GM23338 (cell line): ENCODE data around the gene PTPRF. TPM values are rescaled to one million over a fixed set of nuclear protein-coding genes. Genes with fewer than 3 reads are reported as not detected.

Experiments used
- ATAC-seq: fragments of 200-7000 bp; cut with Tn5 transposase; 3 replicates; pipeline ENCODE4 v1.9.1; 2020
- DNase-seq: peaks from one replicate; pipeline ENCODE4 v3.0.0-alpha.2; 2015; ENCODE audit warnings: low spot score
- H2AFZ ChIP-seq: fragments of 200-600 bp; sonication (generic); 2 replicates; pipeline ENCODE4 v1.8.0; 2016; ENCODE audit warnings: antibody characterized with exemption, mild to moderate bottlenecking, moderate library complexity
- H3F3A ChIP-seq: fragments of 200-600 bp; sonication (generic); replicated peaks from 2 replicates; pipeline ENCODE4 v1.8.0; 2017; ENCODE audit warnings: antibody characterized with exemption, mixed run types, low read depth
- H3K27ac ChIP-seq: fragments of 200-600 bp; sonication (generic); 2 replicates; pipeline ENCODE4 v1.6.1; 2016; ENCODE audit warnings: low read depth
- H3K27me3 ChIP-seq: fragments of 200-600 bp; sonication (generic); 2 replicates; pipeline ENCODE4 v1.8.0; 2016; ENCODE audit warnings: mild to moderate bottlenecking, mixed run types, moderate library complexity; ENCODE audit not compliant: insufficient read depth
- H3K36me3 ChIP-seq: fragments of 200-600 bp; sonication (generic); 2 replicates; pipeline ENCODE4 v1.8.0; 2016; ENCODE audit warnings: mild to moderate bottlenecking; ENCODE audit not compliant: insufficient read depth
- H3K4me1 ChIP-seq: fragments of 200-600 bp; sonication (generic); 2 replicates; pipeline ENCODE4 v1.8.0; 2016; ENCODE audit warnings: mild to moderate bottlenecking, moderate library complexity; ENCODE audit not compliant: insufficient read depth
- H3K4me2 ChIP-seq: fragments of 200-600 bp; sonication (generic); 2 replicates; pipeline ENCODE4 v1.7.1; 2017; ENCODE audit warnings: mixed run types
- H3K4me3 ChIP-seq: fragments of 200-600 bp; sonication (generic); 2 replicates; pipeline ENCODE4 v1.6.1; 2016; ENCODE audit warnings: mixed run types
- H3K79me2 ChIP-seq: fragments of 200-600 bp; sonication (generic); replicated peaks from 2 replicates; pipeline ENCODE4 v1.8.0; 2017; ENCODE audit warnings: mild to moderate bottlenecking; ENCODE audit not compliant: insufficient read depth
- H3K9me2 ChIP-seq: fragments of 200-600 bp; sonication (generic); 2 replicates; pipeline ENCODE4 v1.8.0; 2017; ENCODE audit not compliant: insufficient read depth
- H4K20me1 ChIP-seq: fragments of 200-600 bp; sonication (generic); replicated peaks from 2 replicates; pipeline ENCODE4 v1.8.0; 2017; ENCODE audit warnings: mild to moderate bottlenecking; ENCODE audit not compliant: insufficient read depth
- H3K27ac Mint-ChIP-seq: 2 replicates; pipeline ENCODE4 v1.8.0; 2020; ENCODE audit warnings: inconsistent platforms, mild to moderate bottlenecking, moderate library complexity, mixed read lengths
- H3K27me3 Mint-ChIP-seq: 3 replicates; pipeline ENCODE4 v1.8.0; 2022; ENCODE audit warnings: low read depth, mild to moderate bottlenecking, moderate library complexity, mixed read lengths, inconsistent platforms; ENCODE audit not compliant: insufficient read depth, poor library complexity
- H3K36me3 Mint-ChIP-seq: 3 replicates; pipeline ENCODE4 v1.8.0; 2021; ENCODE audit warnings: low read depth, mild to moderate bottlenecking, inconsistent platforms, moderate library complexity, mixed read lengths
- H3K4me1 Mint-ChIP-seq: 3 replicates; pipeline ENCODE4 v1.8.0; 2020; ENCODE audit warnings: mild to moderate bottlenecking, inconsistent platforms, mixed read lengths
- H3K4me3 Mint-ChIP-seq: 3 replicates; pipeline ENCODE4 v1.8.0; 2021; ENCODE audit warnings: moderate library complexity, mild to moderate bottlenecking, inconsistent platforms, mixed read lengths
- H3K9me3 Mint-ChIP-seq: 3 replicates; pipeline ENCODE4 v1.8.0; 2020; ENCODE audit warnings: moderate library complexity, mild to moderate bottlenecking, inconsistent platforms, mixed read lengths
- CREB1 ChIP-seq: fragments of 250-450 bp; sonication (Bioruptor Pico); IDR thresholded peaks from 2 replicates; pipeline ENCODE4 v1.5.0; 2020; ENCODE audit warnings: low read depth, mild to moderate bottlenecking, moderate library complexity
- ETS1 ChIP-seq: IDR thresholded peaks from 2 replicates; pipeline ENCODE4 v1.6.1; 2016; ENCODE audit warnings: antibody characterized with exemption
- EZH2 ChIP-seq: fragments of 200-600 bp; sonication (generic); IDR thresholded peaks from one replicate; pipeline ENCODE4 v1.8.0; 2017; ENCODE audit warnings: antibody characterized with exemption, mild to moderate bottlenecking, low read depth; ENCODE audit not compliant: unreplicated experiment
- EZH2phosphoT487 ChIP-seq: fragments of 200-600 bp; sonication (generic); IDR thresholded peaks from one replicate; pipeline ENCODE4 v1.8.1; 2018; ENCODE audit warnings: antibody characterized with exemption; ENCODE audit not compliant: unreplicated experiment
- JUNB ChIP-seq: IDR thresholded peaks from one replicate; pipeline ENCODE4 v1.6.1; 2016; ENCODE audit warnings: antibody characterized with exemption; ENCODE audit not compliant: unreplicated experiment
- NANOG ChIP-seq: IDR thresholded peaks from 2 replicates; pipeline ENCODE4 v1.6.1; 2016; ENCODE audit warnings: antibody characterized with exemption, borderline replicate concordance
- POLR2AphosphoS5 ChIP-seq: IDR thresholded peaks from 2 replicates; pipeline ENCODE4 v1.6.1; 2016; ENCODE audit warnings: antibody characterized with exemption, low read depth
- STAT1 ChIP-seq: IDR thresholded peaks from one replicate; pipeline ENCODE4 v1.6.1; 2016; ENCODE audit warnings: antibody characterized with exemption; ENCODE audit not compliant: unreplicated experiment
- ZNF114 ChIP-seq: fragments of 250-450 bp; sonication (Bioruptor Pico); IDR thresholded peaks from 2 replicates; pipeline ENCODE4 v1.5.0; 2020; ENCODE audit warnings: mild to moderate bottlenecking, moderate library complexity
- ZNF331 ChIP-seq: fragments of 250-450 bp; sonication (Bioruptor Pico); IDR thresholded peaks from 2 replicates; pipeline ENCODE4 v1.5.0; 2020; ENCODE audit warnings: low read depth, mild to moderate bottlenecking, moderate library complexity
- ZNF462 ChIP-seq: fragments of 250-450 bp; sonication (Bioruptor Pico); IDR thresholded peaks from 2 replicates; pipeline ENCODE4 v1.5.0; 2020; ENCODE audit warnings: mild to moderate bottlenecking, moderate library complexity
- polyA plus RNA-seq: library from polyadenylated mRNA; unstranded; fragments of >200 nt; fragmentation: Nextera tagmentation; extraction: Ambion mirVana; gene quantifications from 2 replicates; pipeline ENCODE4 v1.2.1, GENCODE V29; 2016
- total RNA-seq: library from RNA; depleted of rRNA; stranded (reverse); fragments of >200 nt; shearing (Covaris generic); gene quantifications from 2 replicates; pipeline ENCODE4 v1.2.3, GENCODE V29; 2014
- TF ChIP-seq, protein P1 (sequence below): IDR thresholded peaks from one replicate; pipeline ENCODE4 v1.6.1; 2018; ENCODE audit warnings: antibody characterized with exemption; ENCODE audit not compliant: unreplicated experiment
- TF ChIP-seq, protein P2 (sequence below), 2 experiments: fragments of 200-600 bp in 1 of 2; sonication (generic) in 1 of 2; conservative IDR thresholded peaks; 2 replicates each; pipeline versions ENCODE4 v1.5.1 to v1.6.1; 2016 to 2017; ENCODE audit warnings: antibody characterized with exemption in 2 of 2, low read depth in 2 of 2, mild to moderate bottlenecking in 2 of 2, moderate library complexity in 1 of 2

The PTPRF gene
- total and polyA plus RNA-seq, 2 experiments from 2014 or later: 52.4 to 173 TPM

DNA sequence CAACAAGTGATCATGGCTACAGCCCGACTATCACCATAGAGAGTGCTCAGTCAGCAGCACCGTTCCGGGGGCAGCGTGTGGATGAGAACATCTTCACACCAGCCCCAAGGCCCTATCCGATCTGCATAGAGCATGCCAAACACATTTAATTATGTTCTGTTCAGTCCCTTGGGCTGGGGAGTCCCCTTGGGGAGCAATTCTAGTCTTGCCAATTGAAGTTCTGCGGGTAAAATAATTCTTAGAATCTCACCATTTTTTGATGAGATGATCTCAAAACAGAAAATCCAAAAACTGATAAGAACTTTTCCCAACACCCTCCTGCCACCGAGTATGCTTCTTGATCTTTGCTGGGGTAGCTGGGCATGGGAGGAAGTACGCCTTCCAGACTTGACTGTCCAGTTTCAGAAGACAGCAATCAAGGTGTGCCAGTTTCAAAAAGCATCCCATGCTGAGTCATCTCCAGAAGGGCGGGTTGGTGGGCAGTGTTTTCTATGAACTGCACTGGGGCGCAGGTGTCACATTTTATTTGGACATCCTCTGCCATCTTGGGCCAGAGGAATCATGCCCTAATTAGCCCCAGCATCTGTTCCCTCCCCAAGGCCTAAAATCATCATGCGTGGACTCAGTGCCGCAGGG, 20.8 kb upstream of the PTPRF start:
- H2AFZ ChIP-seq: peak overlapping the region; percentile 84; the same call in 1 of the 2 replicates
- DNase-seq (no peak), ATAC-seq (no peak)
- no peak overlapping the region for H3K27ac ChIP-seq
- H3K27me3 ChIP-seq: no peaks in the 10 kb centered on the region
- H3K4me2 ChIP-seq: no peak overlapping the region
- no peak overlapping the region for H3K4me3 Mint-ChIP-seq
- H3K27ac Mint-ChIP-seq: no peak overlapping the region
- no peaks in the 10 kb centered on the region for H3K36me3 Mint-ChIP-seq
- H3K4me1 Mint-ChIP-seq: peaks cover 13% of the 10 kb centered on the region; the same call in 2 of the 3 replicates
- TF ChIP-seq ZNF331 (CRISPR knock-in tag) (no peak), NANOG (no peak), POLR2AphosphoS5 (no peak), ZNF114 (CRISPR knock-in tag) (no peak), CREB1 (CRISPR knock-in tag) (no peak), STAT1 (no peak), EZH2phosphoT487 (no peak), ETS1 (no peak), ZNF462 (no peak), EZH2 (no peak), JUNB (no peak)
- TF ChIP-seq, protein P1, sequence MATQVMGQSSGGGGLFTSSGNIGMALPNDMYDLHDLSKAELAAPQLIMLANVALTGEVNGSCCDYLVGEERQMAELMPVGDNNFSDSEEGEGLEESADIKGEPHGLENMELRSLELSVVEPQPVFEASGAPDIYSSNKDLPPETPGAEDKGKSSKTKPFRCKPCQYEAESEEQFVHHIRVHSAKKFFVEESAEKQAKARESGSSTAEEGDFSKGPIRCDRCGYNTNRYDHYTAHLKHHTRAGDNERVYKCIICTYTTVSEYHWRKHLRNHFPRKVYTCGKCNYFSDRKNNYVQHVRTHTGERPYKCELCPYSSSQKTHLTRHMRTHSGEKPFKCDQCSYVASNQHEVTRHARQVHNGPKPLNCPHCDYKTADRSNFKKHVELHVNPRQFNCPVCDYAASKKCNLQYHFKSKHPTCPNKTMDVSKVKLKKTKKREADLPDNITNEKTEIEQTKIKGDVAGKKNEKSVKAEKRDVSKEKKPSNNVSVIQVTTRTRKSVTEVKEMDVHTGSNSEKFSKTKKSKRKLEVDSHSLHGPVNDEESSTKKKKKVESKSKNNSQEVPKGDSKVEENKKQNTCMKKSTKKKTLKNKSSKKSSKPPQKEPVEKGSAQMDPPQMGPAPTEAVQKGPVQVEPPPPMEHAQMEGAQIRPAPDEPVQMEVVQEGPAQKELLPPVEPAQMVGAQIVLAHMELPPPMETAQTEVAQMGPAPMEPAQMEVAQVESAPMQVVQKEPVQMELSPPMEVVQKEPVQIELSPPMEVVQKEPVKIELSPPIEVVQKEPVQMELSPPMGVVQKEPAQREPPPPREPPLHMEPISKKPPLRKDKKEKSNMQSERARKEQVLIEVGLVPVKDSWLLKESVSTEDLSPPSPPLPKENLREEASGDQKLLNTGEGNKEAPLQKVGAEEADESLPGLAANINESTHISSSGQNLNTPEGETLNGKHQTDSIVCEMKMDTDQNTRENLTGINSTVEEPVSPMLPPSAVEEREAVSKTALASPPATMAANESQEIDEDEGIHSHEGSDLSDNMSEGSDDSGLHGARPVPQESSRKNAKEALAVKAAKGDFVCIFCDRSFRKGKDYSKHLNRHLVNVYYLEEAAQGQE: no peak
- TF ChIP-seq, protein P2, sequence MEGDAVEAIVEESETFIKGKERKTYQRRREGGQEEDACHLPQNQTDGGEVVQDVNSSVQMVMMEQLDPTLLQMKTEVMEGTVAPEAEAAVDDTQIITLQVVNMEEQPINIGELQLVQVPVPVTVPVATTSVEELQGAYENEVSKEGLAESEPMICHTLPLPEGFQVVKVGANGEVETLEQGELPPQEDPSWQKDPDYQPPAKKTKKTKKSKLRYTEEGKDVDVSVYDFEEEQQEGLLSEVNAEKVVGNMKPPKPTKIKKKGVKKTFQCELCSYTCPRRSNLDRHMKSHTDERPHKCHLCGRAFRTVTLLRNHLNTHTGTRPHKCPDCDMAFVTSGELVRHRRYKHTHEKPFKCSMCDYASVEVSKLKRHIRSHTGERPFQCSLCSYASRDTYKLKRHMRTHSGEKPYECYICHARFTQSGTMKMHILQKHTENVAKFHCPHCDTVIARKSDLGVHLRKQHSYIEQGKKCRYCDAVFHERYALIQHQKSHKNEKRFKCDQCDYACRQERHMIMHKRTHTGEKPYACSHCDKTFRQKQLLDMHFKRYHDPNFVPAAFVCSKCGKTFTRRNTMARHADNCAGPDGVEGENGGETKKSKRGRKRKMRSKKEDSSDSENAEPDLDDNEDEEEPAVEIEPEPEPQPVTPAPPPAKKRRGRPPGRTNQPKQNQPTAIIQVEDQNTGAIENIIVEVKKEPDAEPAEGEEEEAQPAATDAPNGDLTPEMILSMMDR (conservative IDR thresholded peaks at IDR 0.05; ENCODE audit: low read depth in 2 of 2): no peak
- H3K27me3 Mint-ChIP-seq: peaks cover 8% of the 10 kb centered on the region
- H3K4me3 ChIP-seq: no peak overlapping the region
- peaks cover 9% of the 10 kb centered on the region; the same call in 1 of the 2 replicates for H3K4me1 ChIP-seq
- H4K20me1 ChIP-seq: no peaks in the 10 kb centered on the region
- H3K9me2 ChIP-seq: 0 out of 2 replicates have a peak, but pooled peaks cover 5% of the 10 kb centered on the region
- no peaks in the 10 kb centered on the region for H3K79me2 ChIP-seq
- H3F3A ChIP-seq: no peaks in the 10 kb centered on the region
- H3K36me3 ChIP-seq: no peaks in the 10 kb centered on the region
- H3K9me3 Mint-ChIP-seq: no peaks in the 10 kb centered on the region
